Neural progenitor cell (in vitro differentiated cells): Measurements from ENCODE around the gene CD244. TPM values are rescaled to one million over a fixed set of nuclear protein-coding genes. Genes with fewer than 3 reads are reported as not detected.

ENCODE experiments used
- DNase-seq: peaks from one replicate; pipeline ENCODE4 v3.0.0-alpha.2; 2016; ENCODE audit warnings: low spot score
- H2AFZ ChIP-seq: fragments of 200-600 bp; sonication (generic); replicated peaks from 2 replicates; pipeline ENCODE4 v1.6.1; 2016; ENCODE audit warnings: antibody characterized with exemption
- H3F3A ChIP-seq: fragments of 200-600 bp; sonication (generic); 2 replicates; pipeline ENCODE4 v1.6.1; 2016; ENCODE audit warnings: antibody characterized with exemption, low read depth
- H3K27ac ChIP-seq: fragments of 200-600 bp; sonication (generic); 2 replicates; pipeline ENCODE4 v1.5.1; 2016; ENCODE audit warnings: mild to moderate bottlenecking
- H3K27me3 ChIP-seq: fragments of 200-600 bp; sonication (generic); 2 replicates; pipeline ENCODE4 v1.6.1; 2016; ENCODE audit warnings: mild to moderate bottlenecking, moderate library complexity
- H3K36me3 ChIP-seq: fragments of 200-600 bp; sonication (generic); 2 replicates; pipeline ENCODE4 v1.5.1; 2016
- H3K4me1 ChIP-seq: fragments of 200-600 bp; sonication (generic); 2 replicates; pipeline ENCODE4 v1.6.1; 2016; ENCODE audit warnings: mixed run types
- H3K4me2 ChIP-seq: fragments of 200-600 bp; sonication (generic); 2 replicates; pipeline ENCODE4 v1.6.1; 2016
- H3K4me3 ChIP-seq: fragments of 200-600 bp; sonication (generic); 2 replicates; pipeline ENCODE4 v1.5.1; 2016
- H3K79me2 ChIP-seq: fragments of 200-600 bp; sonication (generic); 2 replicates; pipeline ENCODE4 v1.6.1; 2016; ENCODE audit warnings: low read depth
- H3K9ac ChIP-seq: fragments of 200-600 bp; sonication (generic); 2 replicates; pipeline ENCODE4 v1.6.1; 2016
- H3K9me3 ChIP-seq: fragments of 200-600 bp; sonication (generic); 2 replicates; pipeline ENCODE4 v1.5.1; 2016; ENCODE audit warnings: low read depth
- H4K20me1 ChIP-seq: fragments of 200-600 bp; sonication (generic); 2 replicates; pipeline ENCODE4 v1.6.1; 2016; ENCODE audit warnings: low read depth
- H3K27ac Mint-ChIP-seq: 3 replicates; pipeline ENCODE4 v1.8.0; 2021; ENCODE audit warnings: mixed read lengths
- H3K27me3 Mint-ChIP-seq: 2 replicates; pipeline ENCODE4 v1.8.0; 2022; ENCODE audit warnings: low read depth, mild to moderate bottlenecking, inconsistent platforms, moderate library complexity, mixed read lengths; ENCODE audit not compliant: insufficient read depth
- H3K36me3 Mint-ChIP-seq: 3 replicates; pipeline ENCODE4 v1.8.0; 2021; ENCODE audit warnings: mixed read lengths
- H3K4me1 Mint-ChIP-seq: 3 replicates; pipeline ENCODE4 v1.8.0; 2021; ENCODE audit warnings: mixed read lengths
- H3K4me3 Mint-ChIP-seq: 3 replicates; pipeline ENCODE4 v1.8.0; 2021; ENCODE audit warnings: mild to moderate bottlenecking, moderate library complexity, mixed read lengths
- H3K9me3 Mint-ChIP-seq: 3 replicates; pipeline ENCODE4 v1.8.0; 2020; ENCODE audit warnings: mixed read lengths
- EZH2 ChIP-seq: fragments of 200-600 bp; sonication (generic); IDR thresholded peaks from 2 replicates; pipeline ENCODE4 v1.6.1; 2017; ENCODE audit warnings: antibody characterized with exemption, mild to moderate bottlenecking, moderate library complexity
- EZH2phosphoT487 ChIP-seq: fragments of 200-600 bp; sonication (generic); IDR thresholded peaks from 2 replicates; pipeline ENCODE4 v1.6.1; 2017; ENCODE audit warnings: antibody characterized with exemption
- total RNA-seq: library from RNA; depleted of rRNA; stranded (reverse); fragments of >200 nt; gene quantifications from 2 replicates; pipeline ENCODE4 v1.2.3, GENCODE V29; 2015; ENCODE audit warnings: low replicate concordance
- TF ChIP-seq, protein P1 (sequence below): fragments of 200-600 bp; sonication (generic); IDR thresholded peaks from 2 replicates; pipeline ENCODE4 v1.5.1; 2017; ENCODE audit warnings: antibody characterized with exemption, mild to moderate bottlenecking

CD244 gene
- total RNA-seq, 1 donor from 2014 or later: not detected

- Mint-ChIP-seq H3K36me3 (no peaks in the 10 kb centered on the region), H3K27me3 (peaks cover 2% of the 10 kb centered on the region), H3K27ac (no peak overlapping the region), H3K4me1 (peaks cover 5% of the 10 kb centered on the region), H3K9me3 (no peaks in the 10 kb centered on the region), H3K4me3 (no peak overlapping the region)
- Histone ChIP-seq H3F3A (no peaks in the 10 kb centered on the region), H3K9ac (no peak overlapping the region), H4K20me1 (no peaks in the 10 kb centered on the region), H3K4me1 (no peaks in the 10 kb centered on the region), H3K4me3 (no peak overlapping the region), H3K9me3 (no peaks in the 10 kb centered on the region), H3K27ac (no peak overlapping the region), H3K27me3 (no peaks in the 10 kb centered on the region), H2AFZ (no peak overlapping the region), H3K4me2 (no peak overlapping the region), H3K36me3 (no peaks in the 10 kb centered on the region), H3K79me2 (no peaks in the 10 kb centered on the region)
- no peak for DNase-seq
- TF ChIP-seq EZH2 (no peak), EZH2phosphoT487 (no peak)
These were observed 4.1 kb upstream of the CD244 start for GRCh38 chr1:160866695-160867260.

- Mint-ChIP-seq H3K36me3 (no peaks in the 10 kb centered on the region), H3K4me1 (peaks cover 5% of the 10 kb centered on the region), H3K4me3 (no peak overlapping the region), H3K9me3 (no peaks in the 10 kb centered on the region), H3K27me3 (peaks cover 2% of the 10 kb centered on the region), H3K27ac (no peak overlapping the region)
- Histone ChIP-seq H3K27me3 (no peaks in the 10 kb centered on the region), H3K4me2 (no peak overlapping the region), H3F3A (no peaks in the 10 kb centered on the region), H4K20me1 (no peaks in the 10 kb centered on the region), H3K4me1 (no peaks in the 10 kb centered on the region), H3K9me3 (no peaks in the 10 kb centered on the region), H3K4me3 (no peak overlapping the region), H3K36me3 (no peaks in the 10 kb centered on the region), H3K27ac (no peak overlapping the region), H2AFZ (no peak overlapping the region), H3K79me2 (no peaks in the 10 kb centered on the region), H3K9ac (no peak overlapping the region)
- no peak for DNase-seq
- TF ChIP-seq EZH2: no peak
- TF ChIP-seq EZH2phosphoT487: no peak
- TF ChIP-seq, protein P1, sequence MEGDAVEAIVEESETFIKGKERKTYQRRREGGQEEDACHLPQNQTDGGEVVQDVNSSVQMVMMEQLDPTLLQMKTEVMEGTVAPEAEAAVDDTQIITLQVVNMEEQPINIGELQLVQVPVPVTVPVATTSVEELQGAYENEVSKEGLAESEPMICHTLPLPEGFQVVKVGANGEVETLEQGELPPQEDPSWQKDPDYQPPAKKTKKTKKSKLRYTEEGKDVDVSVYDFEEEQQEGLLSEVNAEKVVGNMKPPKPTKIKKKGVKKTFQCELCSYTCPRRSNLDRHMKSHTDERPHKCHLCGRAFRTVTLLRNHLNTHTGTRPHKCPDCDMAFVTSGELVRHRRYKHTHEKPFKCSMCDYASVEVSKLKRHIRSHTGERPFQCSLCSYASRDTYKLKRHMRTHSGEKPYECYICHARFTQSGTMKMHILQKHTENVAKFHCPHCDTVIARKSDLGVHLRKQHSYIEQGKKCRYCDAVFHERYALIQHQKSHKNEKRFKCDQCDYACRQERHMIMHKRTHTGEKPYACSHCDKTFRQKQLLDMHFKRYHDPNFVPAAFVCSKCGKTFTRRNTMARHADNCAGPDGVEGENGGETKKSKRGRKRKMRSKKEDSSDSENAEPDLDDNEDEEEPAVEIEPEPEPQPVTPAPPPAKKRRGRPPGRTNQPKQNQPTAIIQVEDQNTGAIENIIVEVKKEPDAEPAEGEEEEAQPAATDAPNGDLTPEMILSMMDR: no peak
These were observed 3.5 kb upstream of the CD244 start for GRCh38 chr1:160866001-160866694.

DNA sequence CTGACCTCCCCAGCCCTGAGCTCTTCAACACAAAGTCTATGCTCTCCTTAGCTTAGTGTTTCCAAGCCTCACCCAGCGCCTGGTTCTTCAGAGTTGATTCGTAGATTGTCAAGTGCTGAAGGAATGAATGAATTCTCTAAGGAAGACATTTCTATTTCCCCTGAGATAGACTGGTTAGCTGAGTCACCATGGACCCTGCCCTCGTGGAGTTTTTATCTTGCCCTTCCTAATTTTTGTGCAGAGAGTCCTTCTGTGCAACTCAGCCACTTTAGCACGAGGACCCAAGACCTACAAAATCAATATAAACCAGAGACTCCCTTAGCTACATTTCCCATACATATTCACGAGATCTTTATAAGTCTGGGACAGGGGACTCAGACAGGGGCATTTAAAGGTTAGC lies 2.6 kb upstream of the CD244 start:
- no peak overlapping the region for H3K27ac ChIP-seq
- no peaks in the 10 kb centered on the region for H3K9me3 ChIP-seq
- no peaks in the 10 kb centered on the region for H3K4me1 ChIP-seq
- H3K4me3 Mint-ChIP-seq: no peak overlapping the region
- H2AFZ ChIP-seq: no peak overlapping the region
- H3K27me3 Mint-ChIP-seq: peaks cover 6% of the 10 kb centered on the region
- H3K27ac Mint-ChIP-seq: no peak overlapping the region
- no peaks in the 10 kb centered on the region for H3K79me2 ChIP-seq
- no peaks in the 10 kb centered on the region for H3K36me3 Mint-ChIP-seq
- no peaks in the 10 kb centered on the region for H3K36me3 ChIP-seq
- H3K4me1 Mint-ChIP-seq: peaks cover 5% of the 10 kb centered on the region
- no peak overlapping the region for H3K9ac ChIP-seq
- H3F3A ChIP-seq: no peaks in the 10 kb centered on the region
- no peak overlapping the region for H3K4me3 ChIP-seq
- TF ChIP-seq, protein P1: no peak
- TF ChIP-seq EZH2phosphoT487 (no peak), EZH2 (no peak)
- no peak for DNase-seq
- no peaks in the 10 kb centered on the region for H3K27me3 ChIP-seq
- no peaks in the 10 kb centered on the region for H3K9me3 Mint-ChIP-seq
- H4K20me1 ChIP-seq: no peaks in the 10 kb centered on the region
- H3K4me2 ChIP-seq: no peak overlapping the region

GRCh38 chr1:160864173-160864572 lies 1.5 kb upstream of the CD244 start:
- DNase-seq: no peak
- Histone ChIP-seq H3K36me3 (no peaks in the 10 kb centered on the region), H3K79me2 (no peaks in the 10 kb centered on the region), H4K20me1 (no peaks in the 10 kb centered on the region), H3K4me3 (no peak overlapping the region), H3K27me3 (no peaks in the 10 kb centered on the region), H3F3A (no peaks in the 10 kb centered on the region), H3K4me2 (no peak overlapping the region), H3K27ac (no peak overlapping the region), H2AFZ (no peak overlapping the region), H3K4me1 (no peaks in the 10 kb centered on the region), H3K9me3 (no peaks in the 10 kb centered on the region), H3K9ac (no peak overlapping the region)
- TF ChIP-seq, protein P1: no peak
- TF ChIP-seq EZH2phosphoT487 (no peak), EZH2 (no peak)
- Mint-ChIP-seq H3K36me3 (no peaks in the 10 kb centered on the region), H3K9me3 (no peaks in the 10 kb centered on the region), H3K4me3 (no peak overlapping the region), H3K4me1 (peaks cover 5% of the 10 kb centered on the region), H3K27ac (no peak overlapping the region), H3K27me3 (peaks cover 6% of the 10 kb centered on the region)
